ENCODE results near the gene ENOX1.

ENOX1 gene

GRCh38 chr13:43749503-43749902 lies 37.3 kb downstream of the ENOX1 start:
- CTCF ChIA-PET: no interaction called here
- TF ChIP-seq LEF1 (IDR thresholded peaks at IDR 0.05; ENCODE audit: borderline replicate concordance) (no peak), ZNF384 (IDR thresholded peaks at IDR 0.05) (no peak), HDGF (IDR thresholded peaks at IDR 0.05; ENCODE audit: borderline replicate concordance) (no peak), NFRKB (IDR thresholded peaks at IDR 0.05) (no peak), FOXK2 (IDR thresholded peaks at IDR 0.05) (no peak), L3MBTL2 (conservative IDR thresholded peaks at IDR 0.05) (no peak), ARNT (IDR thresholded peaks at IDR 0.05) (no peak), BHLHE40 (IDR thresholded peaks at IDR 0.05; ENCODE audit: borderline replicate concordance) (no peak), TARDBP (IDR thresholded peaks at IDR 0.05) (no peak), SUZ12 (IDR thresholded peaks at IDR 0.05) (no peak), SP1 (IDR thresholded peaks at IDR 0.05) (no peak), FOXM1 (IDR thresholded peaks at IDR 0.05; ENCODE audit: borderline replicate concordance) (no peak)
- TF ChIP-seq, protein P1, sequence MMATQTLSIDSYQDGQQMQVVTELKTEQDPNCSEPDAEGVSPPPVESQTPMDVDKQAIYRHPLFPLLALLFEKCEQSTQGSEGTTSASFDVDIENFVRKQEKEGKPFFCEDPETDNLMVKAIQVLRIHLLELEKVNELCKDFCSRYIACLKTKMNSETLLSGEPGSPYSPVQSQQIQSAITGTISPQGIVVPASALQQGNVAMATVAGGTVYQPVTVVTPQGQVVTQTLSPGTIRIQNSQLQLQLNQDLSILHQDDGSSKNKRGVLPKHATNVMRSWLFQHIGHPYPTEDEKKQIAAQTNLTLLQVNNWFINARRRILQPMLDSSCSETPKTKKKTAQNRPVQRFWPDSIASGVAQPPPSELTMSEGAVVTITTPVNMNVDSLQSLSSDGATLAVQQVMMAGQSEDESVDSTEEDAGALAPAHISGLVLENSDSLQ (IDR thresholded peaks at IDR 0.05): no peak
- no peak for DNase-seq (ENCODE audit: extremely low spot score)
- POLR2A ChIA-PET: no interaction called here

GRCh38 chr13:43744261-43745031 lies 42.3 kb downstream of the ENOX1 start:
- POLR2A ChIA-PET: no interaction called here
- TF ChIP-seq CTBP1 (IDR thresholded peaks at IDR 0.05; ENCODE audit: borderline replicate concordance) (no peak), TARDBP (IDR thresholded peaks at IDR 0.05) (no peak), L3MBTL2 (conservative IDR thresholded peaks at IDR 0.05) (no peak), NFRKB (IDR thresholded peaks at IDR 0.05) (no peak)
- TF ChIP-seq, protein P1 (IDR thresholded peaks at IDR 0.05): no peak
- no peak for DNase-seq (ENCODE audit: extremely low spot score)
- CTCF ChIA-PET: no interaction called here

DNA sequence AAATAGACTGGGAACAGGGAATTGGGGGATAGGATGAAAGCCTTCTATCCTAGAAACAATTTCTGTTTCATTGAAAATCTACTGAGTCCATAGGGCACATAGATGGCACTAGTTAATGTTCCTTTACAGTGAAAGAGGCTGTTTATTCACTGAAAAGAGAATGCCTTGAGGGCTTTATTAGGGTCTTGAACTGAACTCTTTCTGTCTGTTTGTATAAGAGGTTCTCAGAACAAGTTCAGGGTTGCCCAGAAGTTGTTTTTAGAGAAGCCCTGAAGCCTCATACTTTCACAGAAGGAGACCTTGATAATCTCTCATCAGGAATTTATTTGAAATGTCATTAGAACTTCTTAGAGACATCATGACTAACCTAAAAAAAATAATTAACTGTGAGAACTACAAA lies 43.9 kb downstream of the ENOX1 start:
- ChIA-PET POLR2A (no interaction called here), CTCF (no interaction called here)
- no peak for DNase-seq (ENCODE audit: extremely low spot score)
- TF ChIP-seq TARDBP (IDR thresholded peaks at IDR 0.05) (no peak), CTBP1 (IDR thresholded peaks at IDR 0.05; ENCODE audit: borderline replicate concordance) (no peak), FOXK2 (IDR thresholded peaks at IDR 0.05) (no peak), FOXM1 (IDR thresholded peaks at IDR 0.05; ENCODE audit: borderline replicate concordance) (no peak), SP1 (IDR thresholded peaks at IDR 0.05) (no peak), FOXA1 (IDR thresholded peaks at IDR 0.05) (no peak), ZNF384 (IDR thresholded peaks at IDR 0.05) (no peak), NFRKB (IDR thresholded peaks at IDR 0.05) (no peak), HDGF (IDR thresholded peaks at IDR 0.05; ENCODE audit: borderline replicate concordance) (no peak)

GRCh38 chr13:43737392-43737923 lies 49.3 kb downstream of the ENOX1 start:
- POLR2A ChIA-PET: no interaction called here
- DNase-seq (ENCODE audit: extremely low spot score): no peak
- CTCF ChIA-PET: no interaction called here
- TF ChIP-seq L3MBTL2 (conservative IDR thresholded peaks at IDR 0.05) (no peak), SP1 (IDR thresholded peaks at IDR 0.05) (no peak), FOXA1 (IDR thresholded peaks at IDR 0.05) (no peak), HDGF (IDR thresholded peaks at IDR 0.05; ENCODE audit: borderline replicate concordance) (no peak), ZNF384 (IDR thresholded peaks at IDR 0.05) (no peak)

DNA sequence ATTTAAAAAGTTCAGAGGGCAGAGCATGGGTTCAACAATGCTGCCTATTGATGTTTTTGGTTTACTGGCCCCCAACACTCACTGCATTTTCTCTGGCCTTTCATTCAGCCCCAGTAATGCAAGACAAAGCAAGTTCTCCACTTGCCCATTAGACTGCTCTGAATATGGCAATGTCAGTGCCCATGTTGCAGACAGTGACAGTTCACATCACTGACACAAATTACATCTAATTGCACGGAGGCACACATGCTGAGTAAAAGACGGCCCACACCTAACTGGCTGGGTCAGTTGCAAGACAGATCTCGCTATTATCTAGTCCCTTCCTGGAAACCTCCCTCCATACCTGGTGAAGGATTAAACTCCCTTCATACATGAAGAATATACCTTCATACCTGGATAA lies 54.0 kb downstream of the ENOX1 start:
- no peak for DNase-seq (ENCODE audit: extremely low spot score)
- TF ChIP-seq NFRKB (IDR thresholded peaks at IDR 0.05) (no peak), FOXA1 (IDR thresholded peaks at IDR 0.05) (no peak), SUZ12 (IDR thresholded peaks at IDR 0.05) (no peak), ELF4 (IDR thresholded peaks at IDR 0.05) (no peak), FOXK2 (IDR thresholded peaks at IDR 0.05) (no peak), TARDBP (IDR thresholded peaks at IDR 0.05) (no peak), ZNF384 (IDR thresholded peaks at IDR 0.05) (no peak), BHLHE40 (IDR thresholded peaks at IDR 0.05; ENCODE audit: borderline replicate concordance) (no peak), HDGF (IDR thresholded peaks at IDR 0.05; ENCODE audit: borderline replicate concordance) (no peak), L3MBTL2 (conservative IDR thresholded peaks at IDR 0.05) (no peak), LEF1 (IDR thresholded peaks at IDR 0.05; ENCODE audit: borderline replicate concordance) (no peak), FOXM1 (IDR thresholded peaks at IDR 0.05; ENCODE audit: borderline replicate concordance) (no peak)
- TF ChIP-seq, protein P1 (IDR thresholded peaks at IDR 0.05): no peak
- ChIA-PET POLR2A (no interaction called here), CTCF (no interaction called here)

GRCh38 chr13:43731296-43731695 lies 55.5 kb downstream of the ENOX1 start:
- TF ChIP-seq SP1 (IDR thresholded peaks at IDR 0.05) (no peak), ARNT (IDR thresholded peaks at IDR 0.05) (no peak), SUZ12 (IDR thresholded peaks at IDR 0.05) (no peak), FOXK2 (IDR thresholded peaks at IDR 0.05) (no peak), L3MBTL2 (conservative IDR thresholded peaks at IDR 0.05) (no peak), HDGF (IDR thresholded peaks at IDR 0.05; ENCODE audit: borderline replicate concordance) (no peak), BHLHE40 (IDR thresholded peaks at IDR 0.05; ENCODE audit: borderline replicate concordance) (no peak)
- TF ChIP-seq, protein P1 (IDR thresholded peaks at IDR 0.05): no peak
- POLR2A ChIA-PET: interaction anchor here (1.2 kb wide), 1 partner anchor 43 kb away, joined by 3 read pairs; no protein-coding TSS in a partner anchor
- no peak for DNase-seq (ENCODE audit: extremely low spot score)
- CTCF ChIA-PET: interaction anchor here (0.6 kb wide), 1 partner anchor 15 kb away, joined by 3 read pairs; no protein-coding TSS in a partner anchor
